LNCAP (cell line): ENCODE results near the gene WDR27.

Experiments
- TF ChIP-seq, protein P1 (sequence below): fragments of 450-650 bp; IDR thresholded peaks from 2 replicates; pipeline ENCODE4 v1.5.1; 2017; ENCODE audit warnings: mild to moderate bottlenecking

WDR27 gene

GRCh38 chr6:169479783-169480495 is 221.9 kb downstream of the WDR27 start:
- TF ChIP-seq, protein P1, sequence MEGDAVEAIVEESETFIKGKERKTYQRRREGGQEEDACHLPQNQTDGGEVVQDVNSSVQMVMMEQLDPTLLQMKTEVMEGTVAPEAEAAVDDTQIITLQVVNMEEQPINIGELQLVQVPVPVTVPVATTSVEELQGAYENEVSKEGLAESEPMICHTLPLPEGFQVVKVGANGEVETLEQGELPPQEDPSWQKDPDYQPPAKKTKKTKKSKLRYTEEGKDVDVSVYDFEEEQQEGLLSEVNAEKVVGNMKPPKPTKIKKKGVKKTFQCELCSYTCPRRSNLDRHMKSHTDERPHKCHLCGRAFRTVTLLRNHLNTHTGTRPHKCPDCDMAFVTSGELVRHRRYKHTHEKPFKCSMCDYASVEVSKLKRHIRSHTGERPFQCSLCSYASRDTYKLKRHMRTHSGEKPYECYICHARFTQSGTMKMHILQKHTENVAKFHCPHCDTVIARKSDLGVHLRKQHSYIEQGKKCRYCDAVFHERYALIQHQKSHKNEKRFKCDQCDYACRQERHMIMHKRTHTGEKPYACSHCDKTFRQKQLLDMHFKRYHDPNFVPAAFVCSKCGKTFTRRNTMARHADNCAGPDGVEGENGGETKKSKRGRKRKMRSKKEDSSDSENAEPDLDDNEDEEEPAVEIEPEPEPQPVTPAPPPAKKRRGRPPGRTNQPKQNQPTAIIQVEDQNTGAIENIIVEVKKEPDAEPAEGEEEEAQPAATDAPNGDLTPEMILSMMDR: no peak

DNA sequence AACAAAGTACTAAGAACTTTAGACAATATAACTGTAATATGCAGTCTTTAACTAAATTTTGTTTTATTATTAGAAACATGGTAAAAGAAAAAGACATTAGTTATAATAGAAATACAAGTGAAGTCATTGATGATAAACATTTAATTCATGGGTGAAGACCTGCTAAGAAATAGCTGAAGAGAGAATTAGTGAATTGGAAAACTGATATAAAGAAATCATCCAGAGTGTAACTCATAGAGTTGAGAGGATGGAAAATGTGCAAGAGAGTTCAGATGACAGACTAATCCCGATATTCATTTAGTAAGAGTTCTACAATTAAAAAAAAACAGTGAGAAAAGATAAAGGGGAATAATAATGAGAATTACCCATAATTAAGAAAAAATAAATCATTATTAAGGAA is 227.5 kb downstream of the WDR27 start:
- TF ChIP-seq, protein P1: no peak

GRCh38 chr6:169473663-169474062 is 228.2 kb downstream of the WDR27 start:
- TF ChIP-seq, protein P1: no peak

- TF ChIP-seq, protein P1: no peak
These were observed 228.9 kb downstream of the WDR27 start for GRCh38 chr6:169472786-169473416.

DNA sequence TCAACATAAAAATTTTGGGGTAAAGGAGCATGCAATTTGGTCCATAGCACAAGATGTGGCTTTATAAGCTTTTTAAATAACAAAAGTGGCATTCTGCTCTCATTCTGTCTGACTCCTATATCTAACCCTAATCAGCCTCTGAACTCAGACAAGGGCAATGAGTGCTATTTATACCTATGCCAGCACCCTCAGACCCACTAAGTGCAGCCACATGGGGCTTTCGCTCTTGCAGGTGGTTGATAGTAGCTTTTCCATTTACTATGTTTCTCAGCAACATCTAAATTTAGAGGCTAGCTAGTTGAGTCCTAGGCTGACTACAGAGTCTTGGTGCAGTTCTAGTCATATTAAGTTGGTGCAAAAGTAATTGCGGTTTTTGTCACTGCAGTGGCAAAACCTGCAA is 231.0 kb downstream of the WDR27 start:
- TF ChIP-seq, protein P1: no peak

DNA sequence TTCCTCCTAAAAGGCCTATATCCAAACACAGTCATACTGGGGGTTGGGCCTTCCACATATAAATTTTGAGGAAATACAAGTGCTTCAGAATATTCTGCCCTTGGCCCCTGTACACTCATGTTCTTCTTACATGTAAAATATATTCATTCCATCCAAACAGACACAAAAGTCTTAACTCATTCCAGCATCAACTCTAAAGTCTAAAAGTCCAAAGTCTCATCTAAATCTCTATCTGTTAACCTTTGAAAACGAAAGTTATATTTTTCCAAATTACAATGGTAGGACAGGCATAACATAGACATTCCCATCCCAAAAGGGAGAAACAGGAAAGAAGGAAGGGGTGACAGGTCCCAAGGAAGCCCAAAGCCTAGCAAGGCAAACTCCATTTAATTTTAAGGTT is 232.8 kb downstream of the WDR27 start:
- TF ChIP-seq, protein P1: no peak

DNA sequence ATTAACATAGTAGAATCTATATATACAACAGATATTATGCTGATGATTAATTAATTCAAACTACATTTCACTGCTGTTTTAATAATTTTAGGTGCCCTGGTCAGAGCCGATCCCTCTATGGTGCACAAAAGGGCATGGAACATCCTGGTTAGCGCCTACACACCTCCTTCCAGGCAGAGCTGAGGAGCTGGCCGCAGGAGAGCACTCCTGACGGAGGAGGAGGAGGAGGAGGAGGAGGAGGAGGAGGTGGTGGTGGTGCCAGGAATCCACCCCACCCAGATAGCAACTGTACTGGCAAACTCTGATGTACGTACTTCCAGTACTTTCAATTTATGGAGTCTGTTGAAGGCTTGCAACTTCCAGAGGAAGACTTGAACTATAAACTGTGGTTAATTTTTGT is 244.1 kb downstream of the WDR27 start:
- TF ChIP-seq, protein P1: no peak
